Uterus (tissue), 2 donors: ENCODE measurements around the gene LCN1.

Source experiments
- POLR2A ChIP-seq, 2 donors: fragments of 450-650 bp; IDR thresholded peaks; one replicate each; pipeline ENCODE4 v1.6.1; 2016; ENCODE audit warnings: antibody characterized with exemption in 2 of 2, mild to moderate bottlenecking in 1 of 2, moderate library complexity in 1 of 2
- TF ChIP-seq, protein P1 (sequence below), 4 experiments: fragments of 200-600 bp in 2 of 4; fragments of 450-650 bp in 2 of 4; sonication (generic) in 2 of 4; IDR thresholded peaks; one replicate each; pipeline ENCODE4 v1.5.1; 2016 to 2019; ENCODE audit warnings: antibody characterized with exemption in 4 of 4, mild to moderate bottlenecking in 2 of 4, moderate library complexity in 1 of 4

- TF ChIP-seq, protein P1, sequence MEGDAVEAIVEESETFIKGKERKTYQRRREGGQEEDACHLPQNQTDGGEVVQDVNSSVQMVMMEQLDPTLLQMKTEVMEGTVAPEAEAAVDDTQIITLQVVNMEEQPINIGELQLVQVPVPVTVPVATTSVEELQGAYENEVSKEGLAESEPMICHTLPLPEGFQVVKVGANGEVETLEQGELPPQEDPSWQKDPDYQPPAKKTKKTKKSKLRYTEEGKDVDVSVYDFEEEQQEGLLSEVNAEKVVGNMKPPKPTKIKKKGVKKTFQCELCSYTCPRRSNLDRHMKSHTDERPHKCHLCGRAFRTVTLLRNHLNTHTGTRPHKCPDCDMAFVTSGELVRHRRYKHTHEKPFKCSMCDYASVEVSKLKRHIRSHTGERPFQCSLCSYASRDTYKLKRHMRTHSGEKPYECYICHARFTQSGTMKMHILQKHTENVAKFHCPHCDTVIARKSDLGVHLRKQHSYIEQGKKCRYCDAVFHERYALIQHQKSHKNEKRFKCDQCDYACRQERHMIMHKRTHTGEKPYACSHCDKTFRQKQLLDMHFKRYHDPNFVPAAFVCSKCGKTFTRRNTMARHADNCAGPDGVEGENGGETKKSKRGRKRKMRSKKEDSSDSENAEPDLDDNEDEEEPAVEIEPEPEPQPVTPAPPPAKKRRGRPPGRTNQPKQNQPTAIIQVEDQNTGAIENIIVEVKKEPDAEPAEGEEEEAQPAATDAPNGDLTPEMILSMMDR (IDR thresholded peaks at IDR 0.05): no peak
- TF ChIP-seq POLR2A (IDR thresholded peaks at IDR 0.05): no peak
Measured at GRCh38 chr9:135512904-135513303, 8.3 kb upstream of the LCN1 start.
